HEK293T (cell line): Measurements from ENCODE around the gene SLC25A48.
A peak's percentile ranks its signal among the peaks of the same experiment; 100 is the strongest.

Experiments used
- CTCF ChIA-PET: fragments of 350-600 bp; formaldehyde crosslinking; extraction: SDS; loops from one replicate; lab custom pipeline; 2021; ENCODE audit warnings: antibody characterized with exemption, inconsistent platforms; lab: Yijun Ruan, JAX
- POLR2A ChIA-PET: fragments of 350-600 bp; formaldehyde crosslinking; extraction: SDS; loops from one replicate; lab custom pipeline; 2020; ENCODE audit warnings: antibody characterized with exemption, inconsistent platforms; lab: Yijun Ruan, JAX
- DNase-seq: peaks from one replicate; pipeline ENCODE4 v3.0.0; 2012; ENCODE audit warnings: mixed read lengths; ENCODE audit errors: extremely low spot score
- ARNT ChIP-seq: fragments of 450-650 bp; IDR thresholded peaks from 2 replicates; pipeline ENCODE4 v1.6.1; 2017; ENCODE audit warnings: mild to moderate bottlenecking
- BHLHE40 ChIP-seq: fragments of 450-650 bp; IDR thresholded peaks from 2 replicates; pipeline ENCODE4 v1.6.1; 2016; ENCODE audit warnings: mild to moderate bottlenecking, moderate library complexity, borderline replicate concordance
- CTBP1 ChIP-seq: fragments of 450-650 bp; IDR thresholded peaks from 2 replicates; pipeline ENCODE4 v1.6.1; 2016; ENCODE audit warnings: borderline replicate concordance
- ELF4 ChIP-seq: fragments of 450-650 bp; IDR thresholded peaks from 2 replicates; pipeline ENCODE4 v1.6.1; 2017; ENCODE audit warnings: antibody characterized with exemption
- FOXA1 ChIP-seq: fragments of 450-650 bp; IDR thresholded peaks from 2 replicates; pipeline ENCODE4 v1.6.1; 2016; ENCODE audit warnings: mild to moderate bottlenecking
- FOXK2 ChIP-seq: fragments of 450-650 bp; IDR thresholded peaks from 2 replicates; pipeline ENCODE4 v1.6.1; 2016; ENCODE audit warnings: mild to moderate bottlenecking
- FOXM1 ChIP-seq: fragments of 450-650 bp; IDR thresholded peaks from 2 replicates; pipeline ENCODE4 v1.6.1; 2017; ENCODE audit warnings: mild to moderate bottlenecking, borderline replicate concordance
- HDGF ChIP-seq: fragments of 450-650 bp; IDR thresholded peaks from 2 replicates; pipeline ENCODE4 v1.6.1; 2017; ENCODE audit warnings: antibody characterized with exemption, borderline replicate concordance
- L3MBTL2 ChIP-seq: fragments of 450-650 bp; conservative IDR thresholded peaks from 2 replicates; pipeline ENCODE4 v1.6.1; 2016; ENCODE audit warnings: mild to moderate bottlenecking
- LEF1 ChIP-seq: fragments of 450-650 bp; IDR thresholded peaks from 2 replicates; pipeline ENCODE4 v1.6.1; 2017; ENCODE audit warnings: mild to moderate bottlenecking, borderline replicate concordance
- NFRKB ChIP-seq: fragments of 450-650 bp; IDR thresholded peaks from 2 replicates; pipeline ENCODE4 v1.6.1; 2016; ENCODE audit warnings: mild to moderate bottlenecking, moderate library complexity
- PKNOX1 ChIP-seq: fragments of 450-650 bp; IDR thresholded peaks from 2 replicates; pipeline ENCODE4 v1.6.1; 2016
- SP1 ChIP-seq: fragments of 450-650 bp; IDR thresholded peaks from 2 replicates; pipeline ENCODE4 v1.6.1; 2017
- SUZ12 ChIP-seq: fragments of 450-650 bp; IDR thresholded peaks from 2 replicates; pipeline ENCODE4 v1.6.1; 2016; ENCODE audit warnings: mild to moderate bottlenecking
- TARDBP ChIP-seq: fragments of 450-650 bp; IDR thresholded peaks from 2 replicates; pipeline ENCODE4 v1.6.1; 2016
- ZNF384 ChIP-seq: fragments of 450-650 bp; IDR thresholded peaks from 2 replicates; pipeline ENCODE4 v1.6.1; 2016

The SLC25A48 gene

DNA sequence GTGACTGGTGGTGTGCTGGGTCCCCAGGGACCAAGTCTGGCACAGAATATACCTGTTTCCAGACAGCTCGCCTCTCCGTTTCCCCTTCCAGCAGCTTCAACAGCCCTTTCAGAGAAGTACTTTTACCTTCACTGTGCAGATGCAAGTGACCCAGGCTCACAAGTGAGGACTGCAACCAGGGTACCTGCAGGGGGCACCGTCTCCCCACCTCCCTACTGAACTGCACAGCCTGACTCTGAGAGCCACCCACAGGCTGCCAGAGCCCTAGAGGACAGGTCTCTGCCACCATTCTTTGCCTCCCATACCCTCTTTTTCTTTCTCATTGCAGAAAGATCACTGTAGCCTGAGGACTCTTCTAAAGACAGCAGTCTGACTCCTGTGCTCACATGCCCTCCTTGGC, 45.8 kb downstream of the SLC25A48 start:
- TF ChIP-seq SP1 (no peak), FOXK2 (no peak), ELF4 (no peak), CTBP1 (no peak), BHLHE40 (no peak)
- CTCF ChIA-PET: interaction anchor here (0.5 to 2.1 kb wide), 2 partner anchors 12 to 17 kb away, joined by 3 to 5 read pairs; no protein-coding TSS in a partner anchor
- POLR2A ChIA-PET: no interaction called here
- DNase-seq: peak; percentile 29

- no peak for TF ChIP-seq SP1
- TF ChIP-seq FOXM1: no peak
- TF ChIP-seq ZNF384: no peak
- TF ChIP-seq FOXA1: no peak
- no peak for TF ChIP-seq FOXK2
- TF ChIP-seq LEF1: no peak
- TF ChIP-seq ELF4: no peak
- TF ChIP-seq TARDBP: no peak
- TF ChIP-seq BHLHE40: no peak
- no peak for TF ChIP-seq HDGF
- no peak for TF ChIP-seq CTBP1
- TF ChIP-seq NFRKB: no peak
- TF ChIP-seq L3MBTL2: no peak
- TF ChIP-seq PKNOX1: no peak
- no peak for TF ChIP-seq ARNT
- TF ChIP-seq SUZ12: no peak
- POLR2A ChIA-PET: no interaction called here
- DNase-seq: no peak
- CTCF ChIA-PET: interaction anchor here (2.1 kb wide), 1 partner anchor 11 kb away, joined by 11 read pairs; no protein-coding TSS in a partner anchor
These were observed 46.3 kb downstream of the SLC25A48 start for GRCh38 chr5:135880801-135881200.

DNA sequence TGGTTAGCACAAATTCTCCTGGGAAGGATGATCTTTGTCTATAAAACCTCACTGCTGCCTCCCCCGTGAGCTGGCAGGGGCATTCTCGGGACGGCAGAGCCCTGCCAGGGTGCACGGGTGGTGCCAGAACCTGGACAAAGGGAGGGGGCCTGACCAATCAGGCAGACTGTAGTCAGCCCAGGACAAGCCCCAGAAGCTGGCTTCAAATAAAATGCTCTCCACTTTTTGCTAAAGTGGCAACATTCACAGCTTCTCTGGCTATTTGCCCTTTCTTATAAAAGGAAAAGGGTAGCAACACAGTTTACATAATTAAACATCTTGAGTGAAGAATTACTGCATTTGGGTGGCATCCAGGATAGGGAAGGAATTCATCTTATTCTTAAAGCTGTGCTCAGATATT, 46.8 kb downstream of the SLC25A48 start:
- DNase-seq: no peak
- TF ChIP-seq SUZ12 (no peak), NFRKB (no peak), TARDBP (no peak), PKNOX1 (no peak), L3MBTL2 (no peak), HDGF (no peak), ZNF384 (no peak), ARNT (no peak), FOXK2 (no peak), LEF1 (no peak), SP1 (no peak), CTBP1 (no peak)
- ChIA-PET CTCF (interaction anchor here (0.7 to 2.1 kb wide), 2 partner anchors 10 to 27 kb away, joined by 3 to 11 read pairs; no protein-coding TSS in a partner anchor), POLR2A (no interaction called here)

DNA sequence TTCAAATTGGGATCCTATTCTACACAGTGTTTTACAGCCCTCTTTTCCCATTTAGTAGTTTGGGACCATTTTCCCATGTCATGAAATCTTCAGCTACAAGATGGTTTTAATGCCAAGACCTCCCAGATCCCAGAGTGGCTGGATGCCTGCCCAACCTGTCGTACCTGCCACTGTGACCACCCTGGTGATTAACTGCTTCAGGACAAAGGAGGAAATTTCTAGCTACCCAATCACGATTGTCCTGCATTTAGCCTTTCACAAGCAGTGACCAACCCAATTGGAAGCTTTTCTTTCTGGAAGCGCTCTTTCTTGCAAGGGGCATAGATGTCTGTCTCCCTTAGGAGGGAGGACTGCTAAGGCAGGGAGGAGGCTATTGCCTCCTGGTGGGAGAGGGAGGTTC, 47.4 kb downstream of the SLC25A48 start:
- ChIA-PET POLR2A (no interaction called here), CTCF (interaction anchor here (0.5 to 2.1 kb wide), 5 partner anchors 10 to 425 kb away, joined by 3 to 11 read pairs (median 3); no protein-coding TSS in a partner anchor)
- DNase-seq: no peak
- TF ChIP-seq NFRKB: no peak
- TF ChIP-seq HDGF: no peak
- no peak for TF ChIP-seq FOXA1
- TF ChIP-seq CTBP1: no peak
- TF ChIP-seq ARNT: no peak
- no peak for TF ChIP-seq PKNOX1
- no peak for TF ChIP-seq FOXM1
- no peak for TF ChIP-seq SP1

GRCh38 chr5:135883026-135883425, 48.6 kb downstream of the SLC25A48 start:
- CTCF ChIA-PET: interaction anchor here (1.2 kb wide), 1 partner anchor 199 kb away, joined by 3 read pairs; no protein-coding TSS in a partner anchor

DNA sequence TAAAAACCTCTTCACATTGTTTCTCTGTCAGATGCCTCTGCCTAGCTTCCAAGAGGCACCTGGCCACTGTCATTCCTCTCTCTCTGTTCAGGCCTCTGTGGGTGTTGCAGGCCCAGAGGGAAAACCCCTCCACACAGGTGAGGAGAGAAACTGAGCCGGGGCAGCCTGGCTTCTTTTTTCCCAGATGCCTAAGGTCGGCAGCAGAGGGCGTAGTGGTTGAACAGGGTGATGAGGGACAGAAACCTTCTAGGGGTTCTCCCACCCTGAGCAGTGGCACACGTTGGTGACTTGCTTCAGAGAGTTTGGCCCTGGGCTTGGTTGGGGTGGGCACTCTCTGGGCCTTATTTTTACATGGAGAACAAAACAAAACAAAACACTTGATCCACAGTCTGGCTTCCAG, 49.0 kb downstream of the SLC25A48 start:
- TF ChIP-seq BHLHE40 (no peak), CTBP1 (no peak), FOXK2 (no peak), SP1 (no peak), ELF4 (no peak), LEF1 (no peak), ZNF384 (no peak), ARNT (no peak), PKNOX1 (no peak), FOXM1 (no peak), NFRKB (no peak), L3MBTL2 (no peak), FOXA1 (no peak), HDGF (no peak), TARDBP (no peak), SUZ12 (no peak)
- ChIA-PET POLR2A (no interaction called here), CTCF (interaction anchor here (1.2 kb wide), 1 partner anchor 199 kb away, joined by 3 read pairs; no protein-coding TSS in a partner anchor)
- DNase-seq: no peak

More at GRCh38 chr5:135883026-135883425, 48.6 kb downstream of the SLC25A48 start:
- POLR2A ChIA-PET: no interaction called here
- no peak for DNase-seq
- TF ChIP-seq ZNF384 (no peak), SUZ12 (no peak)
